ENCODE measurements around the gene AUH.

GRCh38 chr9:91248707-91249106 is 113.0 kb downstream of the AUH start:
- TF ChIP-seq POLR2A (IDR thresholded peaks at IDR 0.05; ENCODE audit: low read length) (no peak), GATA1 (IDR thresholded peaks at IDR 0.05; ENCODE audit: low read depth, low read length) (no peak)
